HEK293 (cell line): ENCODE data around the gene FAM227B.

Experiments used
- CTCF ChIP-seq: fragments of 450-650 bp; formaldehyde crosslinking; IDR thresholded peaks from 2 replicates; pipeline ENCODE4 v1.5.1; 2016; ENCODE audit warnings: missing biosample characterization, missing genetic modification characterization
- KLF7 ChIP-seq: fragments of 450-650 bp; formaldehyde crosslinking; IDR thresholded peaks from 2 replicates; pipeline ENCODE4 v1.5.1; 2016; ENCODE audit warnings: missing biosample characterization, missing genetic modification characterization, borderline replicate concordance
- SP2 ChIP-seq: fragments of 450-650 bp; formaldehyde crosslinking; IDR thresholded peaks from 2 replicates; pipeline ENCODE4 v1.5.1; 2016; ENCODE audit warnings: missing biosample characterization, missing genetic modification characterization
- ZBTB8A ChIP-seq: fragments of 450-650 bp; formaldehyde crosslinking; IDR thresholded peaks from 2 replicates; pipeline ENCODE4 v1.5.1; 2016; ENCODE audit warnings: missing biosample characterization, missing genetic modification characterization
- ZNF302 ChIP-seq: fragments of 450-650 bp; formaldehyde crosslinking; IDR thresholded peaks from 2 replicates; pipeline ENCODE4 v1.5.1; 2016; ENCODE audit warnings: missing biosample characterization, missing genetic modification characterization, low read depth
- ZNF433 ChIP-seq: fragments of 450-650 bp; formaldehyde crosslinking; IDR thresholded peaks from 2 replicates; pipeline ENCODE4 v1.5.1; 2016; ENCODE audit warnings: missing biosample characterization, missing genetic modification characterization, low read depth
- ZNF629 ChIP-seq: fragments of 450-650 bp; formaldehyde crosslinking; IDR thresholded peaks from 2 replicates; pipeline ENCODE4 v1.5.1; 2017; ENCODE audit warnings: missing biosample characterization, missing genetic modification characterization
- ZNF677 ChIP-seq: fragments of 450-650 bp; IDR thresholded peaks from 2 replicates; pipeline ENCODE4 v1.5.0; 2018; ENCODE audit warnings: missing biosample characterization, mild to moderate bottlenecking, missing genetic modification characterization, moderate library complexity
- TF ChIP-seq, protein P1 (sequence below): fragments of 450-650 bp; formaldehyde crosslinking; IDR thresholded peaks from 2 replicates; pipeline ENCODE4 v1.5.1; 2016; ENCODE audit warnings: missing biosample characterization, missing genetic modification characterization, low read depth
- TF ChIP-seq, protein P2 (sequence below): fragments of 450-650 bp; formaldehyde crosslinking; IDR thresholded peaks from 2 replicates; pipeline ENCODE4; 2016; ENCODE audit warnings: missing biosample characterization, missing genetic modification characterization
- TF ChIP-seq, protein P3 (sequence below): fragments of 450-650 bp; formaldehyde crosslinking; IDR thresholded peaks from 2 replicates; pipeline ENCODE4 v1.5.1; 2017; ENCODE audit warnings: missing biosample characterization, missing genetic modification characterization
- TF ChIP-seq, protein P4 (sequence below): fragments of 450-650 bp; formaldehyde crosslinking; IDR thresholded peaks from 2 replicates; pipeline ENCODE4 v1.5.1; 2016; ENCODE audit warnings: missing biosample characterization, missing genetic modification characterization

- no peak for TF ChIP-seq SP2
- no peak for TF ChIP-seq CTCF (tag by site-specific recombination)
- TF ChIP-seq, protein P1, sequence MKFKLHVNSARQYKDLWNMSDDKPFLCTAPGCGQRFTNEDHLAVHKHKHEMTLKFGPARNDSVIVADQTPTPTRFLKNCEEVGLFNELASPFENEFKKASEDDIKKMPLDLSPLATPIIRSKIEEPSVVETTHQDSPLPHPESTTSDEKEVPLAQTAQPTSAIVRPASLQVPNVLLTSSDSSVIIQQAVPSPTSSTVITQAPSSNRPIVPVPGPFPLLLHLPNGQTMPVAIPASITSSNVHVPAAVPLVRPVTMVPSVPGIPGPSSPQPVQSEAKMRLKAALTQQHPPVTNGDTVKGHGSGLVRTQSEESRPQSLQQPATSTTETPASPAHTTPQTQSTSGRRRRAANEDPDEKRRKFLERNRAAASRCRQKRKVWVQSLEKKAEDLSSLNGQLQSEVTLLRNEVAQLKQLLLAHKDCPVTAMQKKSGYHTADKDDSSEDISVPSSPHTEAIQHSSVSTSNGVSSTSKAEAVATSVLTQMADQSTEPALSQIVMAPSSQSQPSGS (tag by site-specific recombination): no peak
- TF ChIP-seq ZBTB8A (tag by site-specific recombination): no peak
- TF ChIP-seq, protein P2, sequence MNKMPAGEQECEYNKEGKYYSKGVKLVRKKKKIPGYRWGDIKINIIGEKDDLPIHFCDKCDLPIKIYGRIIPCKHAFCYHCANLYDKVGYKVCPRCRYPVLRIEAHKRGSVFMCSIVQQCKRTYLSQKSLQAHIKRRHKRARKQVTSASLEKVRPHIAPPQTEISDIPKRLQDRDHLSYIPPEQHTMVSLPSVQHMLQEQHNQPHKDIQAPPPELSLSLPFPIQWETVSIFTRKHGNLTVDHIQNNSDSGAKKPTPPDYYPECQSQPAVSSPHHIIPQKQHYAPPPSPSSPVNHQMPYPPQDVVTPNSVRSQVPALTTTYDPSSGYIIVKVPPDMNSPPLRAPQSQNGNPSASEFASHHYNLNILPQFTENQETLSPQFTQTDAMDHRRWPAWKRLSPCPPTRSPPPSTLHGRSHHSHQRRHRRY: no peak
- TF ChIP-seq KLF7: no peak
- no peak for TF ChIP-seq ZNF433
- TF ChIP-seq ZNF677 (tag by site-specific recombination): no peak
- TF ChIP-seq ZNF629: no peak
- TF ChIP-seq, protein P3, sequence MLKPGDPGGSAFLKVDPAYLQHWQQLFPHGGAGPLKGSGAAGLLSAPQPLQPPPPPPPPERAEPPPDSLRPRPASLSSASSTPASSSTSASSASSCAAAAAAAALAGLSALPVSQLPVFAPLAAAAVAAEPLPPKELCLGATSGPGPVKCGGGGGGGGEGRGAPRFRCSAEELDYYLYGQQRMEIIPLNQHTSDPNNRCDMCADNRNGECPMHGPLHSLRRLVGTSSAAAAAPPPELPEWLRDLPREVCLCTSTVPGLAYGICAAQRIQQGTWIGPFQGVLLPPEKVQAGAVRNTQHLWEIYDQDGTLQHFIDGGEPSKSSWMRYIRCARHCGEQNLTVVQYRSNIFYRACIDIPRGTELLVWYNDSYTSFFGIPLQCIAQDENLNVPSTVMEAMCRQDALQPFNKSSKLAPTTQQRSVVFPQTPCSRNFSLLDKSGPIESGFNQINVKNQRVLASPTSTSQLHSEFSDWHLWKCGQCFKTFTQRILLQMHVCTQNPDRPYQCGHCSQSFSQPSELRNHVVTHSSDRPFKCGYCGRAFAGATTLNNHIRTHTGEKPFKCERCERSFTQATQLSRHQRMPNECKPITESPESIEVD (tag by site-specific recombination): no peak
- TF ChIP-seq, protein P4, sequence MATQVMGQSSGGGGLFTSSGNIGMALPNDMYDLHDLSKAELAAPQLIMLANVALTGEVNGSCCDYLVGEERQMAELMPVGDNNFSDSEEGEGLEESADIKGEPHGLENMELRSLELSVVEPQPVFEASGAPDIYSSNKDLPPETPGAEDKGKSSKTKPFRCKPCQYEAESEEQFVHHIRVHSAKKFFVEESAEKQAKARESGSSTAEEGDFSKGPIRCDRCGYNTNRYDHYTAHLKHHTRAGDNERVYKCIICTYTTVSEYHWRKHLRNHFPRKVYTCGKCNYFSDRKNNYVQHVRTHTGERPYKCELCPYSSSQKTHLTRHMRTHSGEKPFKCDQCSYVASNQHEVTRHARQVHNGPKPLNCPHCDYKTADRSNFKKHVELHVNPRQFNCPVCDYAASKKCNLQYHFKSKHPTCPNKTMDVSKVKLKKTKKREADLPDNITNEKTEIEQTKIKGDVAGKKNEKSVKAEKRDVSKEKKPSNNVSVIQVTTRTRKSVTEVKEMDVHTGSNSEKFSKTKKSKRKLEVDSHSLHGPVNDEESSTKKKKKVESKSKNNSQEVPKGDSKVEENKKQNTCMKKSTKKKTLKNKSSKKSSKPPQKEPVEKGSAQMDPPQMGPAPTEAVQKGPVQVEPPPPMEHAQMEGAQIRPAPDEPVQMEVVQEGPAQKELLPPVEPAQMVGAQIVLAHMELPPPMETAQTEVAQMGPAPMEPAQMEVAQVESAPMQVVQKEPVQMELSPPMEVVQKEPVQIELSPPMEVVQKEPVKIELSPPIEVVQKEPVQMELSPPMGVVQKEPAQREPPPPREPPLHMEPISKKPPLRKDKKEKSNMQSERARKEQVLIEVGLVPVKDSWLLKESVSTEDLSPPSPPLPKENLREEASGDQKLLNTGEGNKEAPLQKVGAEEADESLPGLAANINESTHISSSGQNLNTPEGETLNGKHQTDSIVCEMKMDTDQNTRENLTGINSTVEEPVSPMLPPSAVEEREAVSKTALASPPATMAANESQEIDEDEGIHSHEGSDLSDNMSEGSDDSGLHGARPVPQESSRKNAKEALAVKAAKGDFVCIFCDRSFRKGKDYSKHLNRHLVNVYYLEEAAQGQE (tag by site-specific recombination): no peak
- no peak for TF ChIP-seq ZNF302 (tag by site-specific recombination)
Measured at GRCh38 chr15:49303003-49303402, 317.6 kb downstream of the FAM227B start.
